Calu3 (cell line): Measurements from ENCODE around the gene MEF2A. TPM values are rescaled to one million over a fixed set of nuclear protein-coding genes. Genes with fewer than 3 reads are reported as not detected.

Experiments used
- BruUV-seq: library from RNA; stranded (reverse); fragments of 400-500 nt; replicated peaks from 2 replicates; lab custom pipeline; 2021; lab: Mats Ljungman, UMichigan
- CTCF ChIA-PET: fragments of 300-600 bp; sonication (Branson Sonifier 250); formaldehyde crosslinking; loops from one replicate; lab custom pipeline; 2022; ENCODE audit warnings: antibody characterized with exemption; lab: Charles Lee
- DNase-seq: peaks from one replicate; pipeline ENCODE4 v3.0.0; 2022
- H3K27ac Mint-ChIP-seq: one replicate; pipeline ENCODE4 v1.8.0; 2022; ENCODE audit warnings: mixed read lengths; ENCODE audit not compliant: unreplicated experiment
- H3K27me3 Mint-ChIP-seq: one replicate; pipeline ENCODE4 v1.8.0; 2022; ENCODE audit warnings: mixed read lengths; ENCODE audit not compliant: unreplicated experiment
- H3K36me3 Mint-ChIP-seq: one replicate; pipeline ENCODE4 v1.8.0; 2022; ENCODE audit warnings: mild to moderate bottlenecking, moderate library complexity, mixed read lengths; ENCODE audit not compliant: insufficient read depth, unreplicated experiment
- H3K4me1 Mint-ChIP-seq: one replicate; pipeline ENCODE4 v1.8.0; 2022; ENCODE audit warnings: mild to moderate bottlenecking, low read depth, mixed read lengths; ENCODE audit not compliant: unreplicated experiment
- H3K4me3 Mint-ChIP-seq: one replicate; pipeline ENCODE4 v1.8.0; 2022; ENCODE audit warnings: mild to moderate bottlenecking, low read depth, moderate library complexity, mixed read lengths; ENCODE audit not compliant: unreplicated experiment
- H3K9me3 Mint-ChIP-seq: one replicate; pipeline ENCODE4 v1.8.0; 2022; ENCODE audit warnings: low read depth, mixed read lengths; ENCODE audit not compliant: unreplicated experiment
- intact Hi-C: fragments of 100-400 bp; cut with micrococcal nuclease; formaldehyde crosslinking; loops from one replicate; pipeline ENCODE4 v1.10.0; 2022; ENCODE audit not compliant: unreplicated experiment
- total RNA-seq: library from RNA; stranded (reverse); gene quantifications from 2 replicates; pipeline ENCODE4 v1.2.3, GENCODE V29; 2022
- TF ChIP-seq, protein P1 (sequence below): fragments of 200-600 bp; IDR thresholded peaks from one replicate; pipeline ENCODE4 v1.8.0; 2022; ENCODE audit warnings: antibody characterized with exemption; ENCODE audit not compliant: unreplicated experiment

The MEF2A gene
- total RNA-seq, 1 experiment from 2014 or later, result 33.6 TPM

DNA sequence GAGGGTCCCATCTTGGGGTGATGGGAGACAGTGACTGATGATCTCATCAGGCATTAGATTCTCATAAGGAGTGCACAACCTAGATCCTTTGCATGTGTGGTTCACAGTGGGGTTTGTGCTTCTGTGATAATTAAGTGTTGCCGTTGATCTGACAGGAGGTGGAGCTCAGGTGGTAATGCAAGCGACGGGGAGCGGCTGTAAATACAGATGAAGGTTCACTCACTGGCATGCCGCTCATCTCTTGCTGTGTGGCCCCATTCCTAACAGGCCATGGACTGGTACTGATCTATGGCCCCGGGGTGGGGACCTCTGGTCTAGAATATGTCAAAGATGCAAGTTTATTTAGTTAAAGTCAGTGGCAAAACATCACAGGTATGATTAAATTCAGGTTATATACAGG, 8.7 kb downstream of the MEF2A start:
- Mint-ChIP-seq H3K4me1 (peaks cover 29% of the 10 kb centered on the region), H3K36me3 (no peaks in the 10 kb centered on the region), H3K27me3 (no peaks in the 10 kb centered on the region), H3K9me3 (no peaks in the 10 kb centered on the region), H3K4me3 (no peak overlapping the region), H3K27ac (no peak overlapping the region)
- intact Hi-C loops, result no loop called here
- CTCF ChIA-PET, result interaction anchor here (1.2 kb wide), 1 partner anchor 55 kb away, joined by 3 read pairs; no protein-coding TSS in a partner anchor
- no peak for DNase-seq
- no TSS peak for BruUV-seq
- TF ChIP-seq, protein P1, sequence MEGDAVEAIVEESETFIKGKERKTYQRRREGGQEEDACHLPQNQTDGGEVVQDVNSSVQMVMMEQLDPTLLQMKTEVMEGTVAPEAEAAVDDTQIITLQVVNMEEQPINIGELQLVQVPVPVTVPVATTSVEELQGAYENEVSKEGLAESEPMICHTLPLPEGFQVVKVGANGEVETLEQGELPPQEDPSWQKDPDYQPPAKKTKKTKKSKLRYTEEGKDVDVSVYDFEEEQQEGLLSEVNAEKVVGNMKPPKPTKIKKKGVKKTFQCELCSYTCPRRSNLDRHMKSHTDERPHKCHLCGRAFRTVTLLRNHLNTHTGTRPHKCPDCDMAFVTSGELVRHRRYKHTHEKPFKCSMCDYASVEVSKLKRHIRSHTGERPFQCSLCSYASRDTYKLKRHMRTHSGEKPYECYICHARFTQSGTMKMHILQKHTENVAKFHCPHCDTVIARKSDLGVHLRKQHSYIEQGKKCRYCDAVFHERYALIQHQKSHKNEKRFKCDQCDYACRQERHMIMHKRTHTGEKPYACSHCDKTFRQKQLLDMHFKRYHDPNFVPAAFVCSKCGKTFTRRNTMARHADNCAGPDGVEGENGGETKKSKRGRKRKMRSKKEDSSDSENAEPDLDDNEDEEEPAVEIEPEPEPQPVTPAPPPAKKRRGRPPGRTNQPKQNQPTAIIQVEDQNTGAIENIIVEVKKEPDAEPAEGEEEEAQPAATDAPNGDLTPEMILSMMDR, result no peak

DNA sequence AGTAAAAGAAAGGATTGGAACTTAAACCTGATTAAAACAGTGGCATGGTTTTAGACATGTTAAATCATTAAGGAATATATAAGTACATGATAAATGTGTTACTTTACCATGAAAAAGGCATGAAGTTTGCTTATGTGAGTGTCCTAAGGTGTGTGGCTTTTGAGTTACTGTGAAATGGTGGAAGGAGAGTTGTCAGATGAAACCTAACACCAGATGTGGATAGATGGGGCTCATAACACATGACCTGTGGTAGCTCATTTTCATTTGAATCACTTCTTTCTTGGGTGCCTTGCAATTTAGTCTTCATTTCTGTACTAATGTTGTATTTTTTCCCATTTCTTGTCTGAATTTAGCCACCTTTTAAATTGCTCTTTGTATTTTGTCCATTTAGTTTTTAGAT, 13.0 kb downstream of the MEF2A start:
- H3K36me3 Mint-ChIP-seq, result peaks cover 5% of the 10 kb centered on the region
- TF ChIP-seq, protein P1, result no peak
- H3K9me3 Mint-ChIP-seq, result no peaks in the 10 kb centered on the region
- CTCF ChIA-PET, result no interaction called here
- no peaks in the 10 kb centered on the region for H3K27me3 Mint-ChIP-seq
- no peak overlapping the region for H3K27ac Mint-ChIP-seq
- no peak overlapping the region for H3K4me3 Mint-ChIP-seq
- H3K4me1 Mint-ChIP-seq, result peaks cover 17% of the 10 kb centered on the region
- no TSS peak for BruUV-seq
- no peak for DNase-seq
- intact Hi-C loops, result no loop called here

DNA sequence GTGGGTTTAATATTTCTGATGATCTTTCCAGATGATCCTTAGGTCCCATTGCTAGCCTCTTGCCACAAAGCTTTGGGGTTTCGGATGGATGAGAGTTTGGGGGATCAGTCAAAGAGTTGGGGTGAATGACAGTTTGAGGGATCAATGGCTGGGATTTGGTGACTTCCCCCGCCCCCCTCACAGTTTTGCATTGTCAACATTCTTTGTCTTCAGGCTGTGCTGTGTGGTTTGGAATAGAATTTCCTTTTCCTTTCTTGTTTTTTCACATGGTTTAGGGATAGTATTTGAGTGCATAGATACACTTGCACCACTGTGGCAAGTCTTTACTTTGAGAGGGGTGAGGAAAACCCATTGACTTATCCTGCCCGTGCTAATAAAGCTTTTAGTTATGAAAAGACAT, 14.3 kb downstream of the MEF2A start:
- peaks cover 6% of the 10 kb centered on the region for H3K9me3 Mint-ChIP-seq
- CTCF ChIA-PET, result no interaction called here
- no peak overlapping the region for H3K4me3 Mint-ChIP-seq
- TF ChIP-seq, protein P1, result no peak
- no peak for DNase-seq
- H3K36me3 Mint-ChIP-seq, result peaks cover 5% of the 10 kb centered on the region
- no peaks in the 10 kb centered on the region for H3K27me3 Mint-ChIP-seq
- no peak overlapping the region for H3K27ac Mint-ChIP-seq
- intact Hi-C loops, result no loop called here
- H3K4me1 Mint-ChIP-seq, result peaks cover 17% of the 10 kb centered on the region
- BruUV-seq, result no TSS peak

DNA sequence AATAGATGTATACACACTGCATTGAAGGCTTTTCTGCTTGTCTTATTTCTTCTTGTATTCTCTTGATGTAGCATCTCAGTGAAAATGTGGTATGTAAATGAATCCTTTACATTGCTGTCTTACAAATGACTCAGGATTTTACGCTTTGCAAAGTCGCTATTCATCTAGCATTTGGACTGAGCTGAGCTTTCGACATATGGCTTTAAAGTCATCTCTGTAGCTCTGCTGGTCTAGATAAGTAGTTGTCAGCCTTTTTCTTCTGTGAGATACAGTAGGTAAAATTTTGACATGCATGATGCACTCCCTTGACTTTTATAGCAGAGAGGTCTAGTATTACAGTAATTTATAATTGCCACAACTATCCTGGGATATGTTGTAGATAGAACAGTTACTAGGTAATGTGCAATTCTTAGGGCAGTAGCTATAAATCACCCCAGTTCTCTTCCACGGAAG, 16.8 kb downstream of the MEF2A start:
- Mint-ChIP-seq H3K9me3 (peaks cover 11% of the 10 kb centered on the region), H3K27me3 (no peaks in the 10 kb centered on the region), H3K4me3 (no peak overlapping the region), H3K27ac (no peak overlapping the region), H3K36me3 (peaks cover 5% of the 10 kb centered on the region), H3K4me1 (peaks cover 17% of the 10 kb centered on the region)
- DNase-seq, result no peak
- TF ChIP-seq, protein P1, result no peak
- BruUV-seq, result no TSS peak
- intact Hi-C loops, result no loop called here
- CTCF ChIA-PET, result interaction anchor here (0.7 kb wide), 1 partner anchor 57 kb away, joined by 3 read pairs; no protein-coding TSS in a partner anchor
